ENCODE results near the gene NUP210. TPM values are rescaled to one million over a fixed set of nuclear protein-coding genes. Genes with fewer than 3 reads are reported as not detected.
A peak's percentile ranks its signal among the peaks of the same experiment; 100 is the strongest.

The NUP210 gene
- total RNA-seq, 1 experiment from 2014 or later: 8.4 TPM

DNA sequence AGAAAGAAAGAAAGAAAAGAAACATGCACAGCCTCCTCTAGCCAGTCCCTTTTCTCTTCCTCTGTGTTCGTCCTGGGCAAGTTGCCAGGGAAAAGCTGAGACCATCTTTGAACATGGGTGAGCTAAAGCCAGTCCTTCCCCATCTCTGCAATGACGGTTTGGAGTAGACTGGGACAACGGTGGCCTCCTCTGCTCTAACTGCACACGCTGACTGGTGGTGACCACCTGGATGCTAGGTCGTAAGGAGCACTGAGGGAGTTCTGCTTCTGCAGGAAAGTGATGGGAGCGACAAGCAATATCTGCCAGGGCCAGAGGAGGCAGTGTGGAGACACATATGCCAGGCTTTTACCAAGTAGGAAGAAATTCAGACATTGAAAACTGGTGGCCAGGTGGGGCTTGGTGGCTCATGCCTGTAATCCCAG lies 111.7 kb downstream of the NUP210 start:
- no peaks in the 10 kb centered on the region for H3K36me3 Mint-ChIP-seq (ENCODE audit: insufficient read depth, unreplicated experiment)
- H3K27me3 Mint-ChIP-seq (ENCODE audit: insufficient read depth, unreplicated experiment): no peaks in the 10 kb centered on the region
- peak; percentile 49 for DNase-seq (ENCODE audit: unreplicated experiment)
- intact Hi-C loops (cut with micrococcal nuclease): loop anchor here (10.0 kb wide), 1 partner anchor 146 kb away; no protein-coding TSS in a partner anchor
- H3K27ac Mint-ChIP-seq (ENCODE audit: low read depth, unreplicated experiment): no peak overlapping the region
- H3K4me3 Mint-ChIP-seq (ENCODE audit: unreplicated experiment): no peak overlapping the region
- no TSS peak for BruUV-seq (replicated peaks)
- POLR2A ChIA-PET: no interaction called here
- H3K4me1 Mint-ChIP-seq (ENCODE audit: insufficient read depth, unreplicated experiment): no peaks in the 10 kb centered on the region
- H3K9me3 Mint-ChIP-seq (ENCODE audit: unreplicated experiment): no peaks in the 10 kb centered on the region
- TF ChIP-seq, protein P1, sequence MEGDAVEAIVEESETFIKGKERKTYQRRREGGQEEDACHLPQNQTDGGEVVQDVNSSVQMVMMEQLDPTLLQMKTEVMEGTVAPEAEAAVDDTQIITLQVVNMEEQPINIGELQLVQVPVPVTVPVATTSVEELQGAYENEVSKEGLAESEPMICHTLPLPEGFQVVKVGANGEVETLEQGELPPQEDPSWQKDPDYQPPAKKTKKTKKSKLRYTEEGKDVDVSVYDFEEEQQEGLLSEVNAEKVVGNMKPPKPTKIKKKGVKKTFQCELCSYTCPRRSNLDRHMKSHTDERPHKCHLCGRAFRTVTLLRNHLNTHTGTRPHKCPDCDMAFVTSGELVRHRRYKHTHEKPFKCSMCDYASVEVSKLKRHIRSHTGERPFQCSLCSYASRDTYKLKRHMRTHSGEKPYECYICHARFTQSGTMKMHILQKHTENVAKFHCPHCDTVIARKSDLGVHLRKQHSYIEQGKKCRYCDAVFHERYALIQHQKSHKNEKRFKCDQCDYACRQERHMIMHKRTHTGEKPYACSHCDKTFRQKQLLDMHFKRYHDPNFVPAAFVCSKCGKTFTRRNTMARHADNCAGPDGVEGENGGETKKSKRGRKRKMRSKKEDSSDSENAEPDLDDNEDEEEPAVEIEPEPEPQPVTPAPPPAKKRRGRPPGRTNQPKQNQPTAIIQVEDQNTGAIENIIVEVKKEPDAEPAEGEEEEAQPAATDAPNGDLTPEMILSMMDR (IDR thresholded peaks at IDR 0.05; ENCODE audit: unreplicated experiment): no peak
- CTCF ChIA-PET: no interaction called here

DNA sequence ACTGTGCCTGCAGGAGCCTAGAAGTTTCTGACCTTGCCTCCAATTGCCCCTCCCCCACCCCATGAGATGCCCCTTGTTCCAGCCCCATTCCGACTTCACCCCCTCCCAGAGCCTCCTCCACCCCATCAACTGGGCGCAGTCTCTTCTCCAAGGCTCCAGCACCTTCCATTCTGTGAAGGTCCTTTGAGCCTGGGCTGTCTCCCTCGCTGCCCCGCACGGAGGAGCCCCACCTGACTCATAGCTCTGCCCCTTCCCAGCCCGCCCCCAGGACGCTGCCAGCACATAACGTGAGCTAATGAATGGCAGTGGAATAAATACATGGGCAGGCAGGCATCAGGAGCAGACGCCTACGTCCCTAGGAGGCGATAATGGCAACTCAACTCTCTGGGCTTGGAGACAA lies 113.1 kb downstream of the NUP210 start:
- ChIA-PET CTCF (interaction anchor here (0.6 to 1.5 kb wide), 4 partner anchors 26 to 658 kb away, joined by 3 to 5 read pairs (median 4); no protein-coding TSS in a partner anchor), POLR2A (no interaction called here)
- no TSS peak for BruUV-seq (replicated peaks)
- no peaks in the 10 kb centered on the region for H3K27me3 Mint-ChIP-seq (ENCODE audit: insufficient read depth, unreplicated experiment)
- H3K27ac Mint-ChIP-seq (ENCODE audit: low read depth, unreplicated experiment): no peak overlapping the region
- DNase-seq (ENCODE audit: unreplicated experiment): no peak
- peaks cover 2% of the 10 kb centered on the region for H3K4me1 Mint-ChIP-seq (ENCODE audit: insufficient read depth, unreplicated experiment)
- TF ChIP-seq, protein P1 (IDR thresholded peaks at IDR 0.05; ENCODE audit: unreplicated experiment): no peak
- no peaks in the 10 kb centered on the region for H3K9me3 Mint-ChIP-seq (ENCODE audit: unreplicated experiment)
- H3K36me3 Mint-ChIP-seq (ENCODE audit: insufficient read depth, unreplicated experiment): no peaks in the 10 kb centered on the region
- no peak overlapping the region for H3K4me3 Mint-ChIP-seq (ENCODE audit: unreplicated experiment)
- intact Hi-C loops (cut with micrococcal nuclease): loop anchor here (10.0 kb wide), 1 partner anchor 148 kb away; no protein-coding TSS in a partner anchor

DNA sequence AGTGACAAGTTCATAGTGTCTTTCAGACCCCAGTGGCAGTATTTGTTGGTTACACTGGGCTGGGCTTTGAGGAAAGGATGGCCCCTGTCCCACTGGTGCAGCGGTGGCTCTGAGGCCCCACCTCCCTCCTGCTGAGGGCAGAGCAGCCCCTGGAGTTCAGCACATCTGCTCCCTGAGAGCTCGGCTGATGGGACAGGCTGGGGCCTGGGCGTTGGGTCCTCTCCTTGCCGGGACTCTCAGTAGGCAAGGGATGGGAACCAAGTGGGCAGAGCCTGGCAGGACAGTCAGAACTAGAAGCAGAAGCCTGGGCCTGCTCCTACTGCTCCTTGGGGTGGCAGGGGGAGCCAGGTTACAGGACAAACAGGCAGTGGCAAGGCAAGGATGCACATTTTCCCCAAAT lies 114.5 kb downstream of the NUP210 start:
- Mint-ChIP-seq H3K4me1 (ENCODE audit: insufficient read depth, unreplicated experiment) (peaks cover 11% of the 10 kb centered on the region), H3K27ac (ENCODE audit: low read depth, unreplicated experiment) (no peak overlapping the region), H3K9me3 (ENCODE audit: unreplicated experiment) (no peaks in the 10 kb centered on the region), H3K36me3 (ENCODE audit: insufficient read depth, unreplicated experiment) (no peaks in the 10 kb centered on the region), H3K27me3 (ENCODE audit: insufficient read depth, unreplicated experiment) (no peaks in the 10 kb centered on the region), H3K4me3 (ENCODE audit: unreplicated experiment) (no peak overlapping the region)
- TF ChIP-seq, protein P1 (IDR thresholded peaks at IDR 0.05; ENCODE audit: unreplicated experiment): no peak
- POLR2A ChIA-PET: interaction anchor here (0.6 kb wide), 1 partner anchor 37 kb away, joined by 3 read pairs; no protein-coding TSS in a partner anchor
- BruUV-seq (replicated peaks): no TSS peak
- CTCF ChIA-PET: no interaction called here
- no peak for DNase-seq (ENCODE audit: unreplicated experiment)
- intact Hi-C loops (cut with micrococcal nuclease): loop anchor here (10.0 kb wide), 1 partner anchor 149 kb away; no protein-coding TSS in a partner anchor

DNA sequence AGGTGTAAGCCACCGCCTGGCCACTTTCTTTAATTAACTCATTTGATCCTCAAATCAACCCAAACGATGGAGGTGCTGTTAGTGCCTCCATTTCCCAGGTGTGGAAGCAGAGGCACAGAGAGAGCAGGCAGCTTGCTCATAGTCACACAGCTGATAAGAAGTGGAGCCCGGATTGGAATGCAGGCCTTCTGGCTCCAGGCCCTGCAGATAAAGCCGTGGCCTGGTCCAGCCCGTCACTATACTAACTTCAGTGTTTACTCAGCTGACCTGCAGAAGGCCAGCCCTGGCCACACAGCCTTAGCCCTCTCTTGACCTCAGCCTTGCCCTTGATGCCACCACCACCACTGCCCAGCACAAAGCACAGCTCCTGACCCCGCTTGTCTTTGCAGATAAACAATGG lies 116.7 kb downstream of the NUP210 start:
- intact Hi-C loops (cut with micrococcal nuclease): loop anchor here (10.0 kb wide), 1 partner anchor 151 kb away; no protein-coding TSS in a partner anchor
- CTCF ChIA-PET: interaction anchor here (0.7 kb wide), 1 partner anchor 458 kb away, joined by 3 read pairs; no protein-coding TSS in a partner anchor
- Mint-ChIP-seq H3K27ac (ENCODE audit: low read depth, unreplicated experiment) (no peak overlapping the region), H3K36me3 (ENCODE audit: insufficient read depth, unreplicated experiment) (no peaks in the 10 kb centered on the region), H3K4me3 (ENCODE audit: unreplicated experiment) (no peak overlapping the region), H3K9me3 (ENCODE audit: unreplicated experiment) (no peaks in the 10 kb centered on the region), H3K4me1 (ENCODE audit: insufficient read depth, unreplicated experiment) (peaks cover 11% of the 10 kb centered on the region), H3K27me3 (ENCODE audit: insufficient read depth, unreplicated experiment) (no peaks in the 10 kb centered on the region)
- no TSS peak for BruUV-seq (replicated peaks)
- no peak for DNase-seq (ENCODE audit: unreplicated experiment)
- POLR2A ChIA-PET: no interaction called here
- TF ChIP-seq, protein P1 (IDR thresholded peaks at IDR 0.05; ENCODE audit: unreplicated experiment): no peak

Data from MCF 10A (cell line).